CD4-positive, alpha-beta T cell (primary cell): Measurements from ENCODE around the gene YJEFN3. TPM values are rescaled to one million over a fixed set of nuclear protein-coding genes. Genes with fewer than 3 reads are reported as not detected.

ENCODE experiments used
- ATAC-seq: fragments of 200-7000 bp; cut with Tn5 transposase; one replicate; pipeline ENCODE4 v1.10.0; 2022; ENCODE audit warnings: mild to moderate bottlenecking; ENCODE audit not compliant: poor library complexity
- CTCF ChIA-PET: fragments of 350-600 bp; sonication (Branson Sonifier 250); formaldehyde crosslinking; loops from one replicate; lab custom pipeline; 2021; ENCODE audit warnings: antibody characterized with exemption, inconsistent platforms; lab: Charles Lee
- POLR2A ChIA-PET: fragments of 350-600 bp; sonication (Branson Sonifier 250); formaldehyde crosslinking; loops from one replicate; lab custom pipeline; 2021; ENCODE audit warnings: antibody characterized with exemption, inconsistent platforms; lab: Charles Lee
- DNase-seq, 14 experiments: peaks; one replicate each; pipeline ENCODE4 v3.0.0-alpha.2; 2013 to 2020; ENCODE audit warnings: mixed read lengths in 2 of 14
- H3K27ac ChIP-seq, 2 donors: one replicate each; pipeline versions ENCODE4 v1.5.1 to v1.7.0; 2013; ENCODE audit warnings: low read length in 2 of 2, low read depth in 1 of 2, mild to moderate bottlenecking in 1 of 2
- H3K27me3 ChIP-seq, 2 experiments: 1 replicate in 1 of 2; 2 replicates in 1 of 2; pipeline versions ENCODE4 v1.6.1 to v1.7.0; 2013; ENCODE audit warnings: low read length in 2 of 2, control low read depth in 1 of 2, mild to moderate bottlenecking in 1 of 2, moderate library complexity in 1 of 2; ENCODE audit not compliant: insufficient read depth in 2 of 2, control insufficient read depth in 1 of 2
- H3K36me3 ChIP-seq: one replicate; pipeline ENCODE4 v1.6.1; 2013; ENCODE audit warnings: low read length, control low read depth; ENCODE audit not compliant: insufficient read depth
- H3K4me1 ChIP-seq: one replicate; pipeline ENCODE4 v1.6.1; 2013; ENCODE audit warnings: low read length, control low read depth; ENCODE audit not compliant: insufficient read depth
- H3K4me3 ChIP-seq: one replicate; pipeline ENCODE4 v1.5.1; 2013; ENCODE audit warnings: mild to moderate bottlenecking, low read length, moderate library complexity
- H3K9me3 ChIP-seq, 2 experiments: 1 replicate in 1 of 2; 2 replicates in 1 of 2; pipeline versions ENCODE4 v1.6.1 to v1.7.0; 2013; ENCODE audit warnings: low read length in 2 of 2, mild to moderate bottlenecking in 2 of 2, control low read depth in 1 of 2, moderate library complexity in 1 of 2; ENCODE audit not compliant: control insufficient read depth in 1 of 2, insufficient read depth in 1 of 2
- H3K27ac Mint-ChIP-seq: one replicate; pipeline ENCODE4 v1.8.0; 2020; ENCODE audit warnings: mixed read lengths
- H3K27me3 Mint-ChIP-seq: one replicate; pipeline ENCODE4 v1.8.0; 2021; ENCODE audit warnings: mixed read lengths
- H3K36me3 Mint-ChIP-seq: one replicate; pipeline ENCODE4 v1.8.0; 2021; ENCODE audit warnings: low read depth, mixed read lengths
- H3K4me1 Mint-ChIP-seq: one replicate; pipeline ENCODE4 v1.8.0; 2021; ENCODE audit warnings: low read depth, mixed read lengths
- H3K4me3 Mint-ChIP-seq: one replicate; pipeline ENCODE4 v1.8.0; 2020; ENCODE audit warnings: mild to moderate bottlenecking, mixed read lengths
- H3K9me3 Mint-ChIP-seq: one replicate; pipeline ENCODE4 v1.8.0; 2020; ENCODE audit warnings: mixed read lengths
- CTCF ChIP-seq: fragments of 200-600 bp; IDR thresholded peaks from one replicate; pipeline ENCODE4 v1.8.0; 2022; ENCODE audit warnings: antibody characterized with exemption, mild to moderate bottlenecking
- intact Hi-C, 2 experiments: fragments of 100-400 bp; cut with DNase I in 1 of 2; cut with micrococcal nuclease in 1 of 2; formaldehyde crosslinking; loops; one replicate each; pipeline versions ENCODE4 v1.15.1 to v1.9.0; 2023 to 2025; cut with DNase I, micrococcal nuclease
- total RNA-seq, 174 experiments: library from RNA in 2 of 174; stranded (reverse) in 2 of 174; gene quantifications; one replicate each; pipeline ENCODE4 v1.2.3 and lab custom pipeline; 2021 to 2026

Gene YJEFN3
- total RNA-seq, 2 experiments from 2014 or later, result 3.7 to 4.4 TPM

- no peaks in the 10 kb centered on the region for H3K9me3 Mint-ChIP-seq
- H3K36me3 Mint-ChIP-seq, result peaks cover 17% of the 10 kb centered on the region
- H3K27me3 Mint-ChIP-seq, result no peaks in the 10 kb centered on the region
- DNase-seq (peak in 1 of 14 experiments; percentile 24), ATAC-seq (no peak)
- peaks cover 12% of the 10 kb centered on the region for H3K36me3 ChIP-seq
- no peak overlapping the region for H3K4me3 Mint-ChIP-seq
- ChIA-PET CTCF (interaction anchor here (0.7 to 4.2 kb wide), 26 partner anchors 8 to 706 kb away, joined by 3 to 57 read pairs (median 5); partner anchors contain the start of genes ATP13A1, GMIP, LPAR2 and NDUFA13), POLR2A (interaction anchor here (0.7 to 2.0 kb wide), 18 partner anchors 8 to 545 kb away, joined by 3 to 17 read pairs (median 4); partner anchors contain the start of genes ATP13A1, GMIP, NDUFA13 and TSSK6)
- intact Hi-C loops, result loop anchor here (1.0 to 5.0 kb wide), 6 partner anchors 94 to 427 kb away; partner anchors contain the start of genes GMIP (in 1 of the 2) and LPAR2 (in 1 of the 2)
- no peak overlapping the region for H3K4me3 ChIP-seq
- H3K27me3 ChIP-seq, result no peaks in the 10 kb centered on the region
- TF ChIP-seq CTCF, result no peak
- H3K27ac Mint-ChIP-seq, result peak overlapping the region; percentile 15
- peaks cover 20% of the 10 kb centered on the region for H3K4me1 ChIP-seq
- no peak overlapping the region for H3K27ac ChIP-seq
- H3K9me3 ChIP-seq, result no peaks in the 10 kb centered on the region
- peaks cover 28% of the 10 kb centered on the region for H3K4me1 Mint-ChIP-seq
These were observed 4.3 kb downstream of the YJEFN3 start for GRCh38 chr19:19532806-19533701.

GRCh38 chr19:19533841-19534240 lies 5.1 kb downstream of the YJEFN3 start:
- no peak for DNase-seq
- Mint-ChIP-seq H3K4me3 (peak overlapping the region; percentile 11), H3K27ac (peak overlapping the region; percentile 15), H3K9me3 (no peaks in the 10 kb centered on the region), H3K36me3 (peaks cover 12% of the 10 kb centered on the region), H3K4me1 (peaks cover 33% of the 10 kb centered on the region), H3K27me3 (no peaks in the 10 kb centered on the region)
- POLR2A ChIA-PET, result no interaction called here
- TF ChIP-seq CTCF, result no peak
- H3K4me3 ChIP-seq, result no peak overlapping the region
- no peak for ATAC-seq
- H3K36me3 ChIP-seq, result peaks cover 7% of the 10 kb centered on the region
- H3K27ac ChIP-seq, result no peak overlapping the region
- H3K9me3 ChIP-seq, result no peaks in the 10 kb centered on the region
- H3K27me3 ChIP-seq, result no peaks in the 10 kb centered on the region
- CTCF ChIA-PET, result no interaction called here
- intact Hi-C loops, result loop anchor here in 1 of 2 experiments (5.0 kb wide), 2 partner anchors 93 to 213 kb away; partner anchors contain the start of gene LPAR2
- peaks cover 28% of the 10 kb centered on the region for H3K4me1 ChIP-seq

GRCh38 chr19:19534556-19535265 lies 6.0 kb downstream of the YJEFN3 start:
- intact Hi-C loops, result loop anchor here in 1 of 2 experiments (5.0 kb wide), 4 partner anchors 58 to 213 kb away; partner anchors contain the start of gene LPAR2
- CTCF ChIA-PET, result interaction anchor here (1.4 kb wide), 1 partner anchor 109 kb away, joined by 4 read pairs; the partner anchor contains the start of gene GMIP
- Histone ChIP-seq H3K4me3 (no peak overlapping the region), H3K27ac (no peak overlapping the region), H3K9me3 (peaks cover 0 to 3% of the 10 kb centered on the region in 2 experiments), H3K4me1 (peaks cover 34% of the 10 kb centered on the region), H3K36me3 (peaks cover 4% of the 10 kb centered on the region), H3K27me3 (no peaks in the 10 kb centered on the region)
- Mint-ChIP-seq H3K4me3 (no peak overlapping the region), H3K27ac (no peak overlapping the region), H3K4me1 (peaks cover 36% of the 10 kb centered on the region), H3K36me3 (peaks cover 12% of the 10 kb centered on the region), H3K9me3 (no peaks in the 10 kb centered on the region), H3K27me3 (no peaks in the 10 kb centered on the region)
- no peak for TF ChIP-seq CTCF
- no peak for ATAC-seq
- DNase-seq, result no peak
- POLR2A ChIA-PET, result interaction anchor here (0.6 kb wide), 1 partner anchor 334 kb away, joined by 3 read pairs; no protein-coding TSS in a partner anchor
